ENCODE measurements around the gene SOX8.

SOX8 gene

GRCh38 chr16:1028524-1029258, 47.1 kb downstream of the SOX8 start:
- no peak for DNase-seq

- DNase-seq, result no peak
Measured at GRCh38 chr16:1029259-1029545, 47.6 kb downstream of the SOX8 start.

- DNase-seq, result no peak
Measured at GRCh38 chr16:1030473-1030901, 48.9 kb downstream of the SOX8 start.

GRCh38 chr16:1031666-1032065, 50.1 kb downstream of the SOX8 start:
- DNase-seq, result no peak

GRCh38 chr16:1032607-1033006, 51.0 kb downstream of the SOX8 start:
- no peak for DNase-seq

GRCh38 chr16:1033128-1033679, 51.6 kb downstream of the SOX8 start:
- no peak for DNase-seq

- no peak for DNase-seq
Measured at GRCh38 chr16:1034230-1035065, 52.9 kb downstream of the SOX8 start.

- no peak for DNase-seq
Measured at GRCh38 chr16:1035066-1035415, 53.5 kb downstream of the SOX8 start.

GRCh38 chr16:1036166-1036565, 54.6 kb downstream of the SOX8 start:
- no peak for DNase-seq
